AG04449 (cell line): ENCODE data around the gene CPNE1.

ENCODE experiments used
- CTCF ChIA-PET: fragments of 350-600 bp; formaldehyde crosslinking; extraction: SDS; loops from one replicate; lab custom pipeline; 2021; ENCODE audit warnings: antibody characterized with exemption; lab: Yijun Ruan, JAX
- POLR2A ChIA-PET: fragments of 400-600, 350-600 bp; formaldehyde crosslinking; extraction: SDS; loops from one replicate; lab custom pipeline; 2020; ENCODE audit warnings: antibody characterized with exemption, inconsistent platforms; lab: Yijun Ruan, JAX
- DNase-seq: peaks from one replicate; pipeline ENCODE4 v3.0.0-alpha.2; 2010; ENCODE audit warnings: low read depth, low spot score
- H3K4me3 ChIP-seq: 2 replicates; pipeline ENCODE4 v1.5.1; 2011; ENCODE audit warnings: low read depth, mild to moderate bottlenecking, control low read depth, low read length
- CTCF ChIP-seq: IDR thresholded peaks from one replicate; pipeline ENCODE4 v1.5.1; 2011; ENCODE audit warnings: mild to moderate bottlenecking, moderate library complexity, low read length, control low read depth, inconsistent platforms; ENCODE audit not compliant: insufficient read depth; ENCODE audit errors: missing control alignments

The CPNE1 gene

DNA sequence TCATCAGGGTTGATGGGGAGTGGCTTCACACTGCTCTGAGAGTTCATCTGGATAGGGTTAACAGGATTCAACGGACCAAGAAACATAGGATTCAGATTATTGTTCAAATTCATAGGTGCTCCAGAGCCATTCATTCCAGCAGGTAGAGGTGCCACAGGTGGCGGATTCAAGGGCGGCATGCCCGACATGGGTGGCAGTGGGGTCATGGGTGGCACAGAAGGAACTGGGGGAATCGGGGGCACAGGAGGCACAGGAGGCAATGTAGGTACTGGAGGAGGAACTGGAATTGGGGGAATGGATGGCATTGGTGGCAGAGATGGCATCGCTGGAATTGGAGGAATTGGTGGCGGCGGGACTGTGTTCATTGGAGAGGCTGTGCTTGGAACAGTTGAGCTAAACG, 10.3 kb downstream of the CPNE1 start:
- no peak for DNase-seq
- ChIA-PET CTCF (interaction anchor here (1.7 to 2.4 kb wide), 2 partner anchors 10 to 142 kb away, joined by 3 to 6 read pairs; partner anchors contain the start of genes CPNE1 and RBM12), POLR2A (no interaction called here)
- no peak overlapping the region for H3K4me3 ChIP-seq
- no peak for TF ChIP-seq CTCF

GRCh38 chr20:35653893-35654292, 10.8 kb downstream of the CPNE1 start:
- TF ChIP-seq CTCF = no peak
- no peak overlapping the region for H3K4me3 ChIP-seq
- no peak for DNase-seq
- CTCF ChIA-PET = interaction anchor here (1.7 to 2.4 kb wide), 2 partner anchors 10 to 142 kb away, joined by 3 to 6 read pairs; partner anchors contain the start of genes CPNE1 and RBM12
- POLR2A ChIA-PET = no interaction called here

- no peak overlapping the region for H3K4me3 ChIP-seq
- no peak for DNase-seq
- POLR2A ChIA-PET = no interaction called here
- CTCF ChIA-PET = interaction anchor here (1.7 to 2.4 kb wide), 2 partner anchors 11 to 141 kb away, joined by 3 to 6 read pairs; partner anchors contain the start of genes CPNE1 and RBM12
- TF ChIP-seq CTCF = no peak
Measured at GRCh38 chr20:35653430-35653734, 11.3 kb downstream of the CPNE1 start.

- CTCF ChIA-PET = interaction anchor here (1.4 kb wide), 1 partner anchor 11 kb away, joined by 4 read pairs; no protein-coding TSS in a partner anchor
- no peak for TF ChIP-seq CTCF
- no peak for DNase-seq
- POLR2A ChIA-PET = no interaction called here
- no peak overlapping the region for H3K4me3 ChIP-seq
Measured at GRCh38 chr20:35652641-35653429, 11.9 kb downstream of the CPNE1 start.

- POLR2A ChIA-PET = no interaction called here
- no peak for DNase-seq
- TF ChIP-seq CTCF = no peak
- CTCF ChIA-PET = interaction anchor here (1.4 kb wide), 1 partner anchor 12 kb away, joined by 4 read pairs; no protein-coding TSS in a partner anchor
- H3K4me3 ChIP-seq = no peak overlapping the region
Measured at GRCh38 chr20:35651958-35652357, 12.7 kb downstream of the CPNE1 start.

GRCh38 chr20:35650632-35651031, 14.1 kb downstream of the CPNE1 start:
- H3K4me3 ChIP-seq = no peak overlapping the region
- ChIA-PET CTCF (no interaction called here), POLR2A (no interaction called here)
- DNase-seq = no peak
- no peak for TF ChIP-seq CTCF
